Heart left ventricle (tissue), 13 donors: ENCODE measurements around the gene RGS9.

Experiments used
- CTCF ChIP-seq, 12 donors: fragments of 200-600 bp; sonication (generic) in 4 of 12; IDR thresholded peaks; one replicate each; pipeline versions ENCODE4 v1.5.0 to v1.8.0; 2018 to 2022; ENCODE audit warnings: antibody characterized with exemption in 12 of 12, mild to moderate bottlenecking in 5 of 12
- POLR2A ChIP-seq, 2 donors: fragments of 450-650 bp; IDR thresholded peaks; one replicate each; pipeline ENCODE4 v1.6.1; 2017; ENCODE audit warnings: antibody characterized with exemption in 2 of 2, mild to moderate bottlenecking in 2 of 2, moderate library complexity in 2 of 2
- donor health status: ischemic (EF 13 %, LVEDD 7.1; RV severe dilation, severe dysfunction).
- donor health status: DM: no; HTN: yes; CAD: no.
- donor health status: DM: no; HTN: no; CAD: no.
- donor health status: ischemic (EF 25% LVEDD 6.9; RV normal size, moderate dysfunction).
- donor health status: ischemic (EF 25% LVEDD 5.7; RV mildly dilated, moderate dysfunction).
- donor health status: ischemic (EF 35%, LVEDD 5.7; RV mildly dilated, moderate dysfunction).
- donor health status: nonischemic (EF 11% LVEDD 7.7; RV severe dilation, severe dysfunction).
- donor health status: DM: yes; HTN: yes; CAD: no.
- donor health status: PGD.
- donor health status: ischemic (EF 29% LVEDD 5.4; RV normal size, mild dysfunction).
- donor health status: nonischemic (EF 23%, LVEDD 6.1; RV moderate dilation, normal function).

- TF ChIP-seq CTCF (IDR thresholded peaks at IDR 0.05) (peak; percentile 89 to 99 (median 98)), POLR2A (IDR thresholded peaks at IDR 0.05) (no peak)
Measured at GRCh38 chr17:65137021-65137939, at the start of gene RGS9.
